ENCODE measurements around the gene WDR35. TPM values are rescaled to one million over a fixed set of nuclear protein-coding genes. Genes with fewer than 3 reads are reported as not detected.

WDR35 gene
- total RNA-seq, 1 donor from 2014 or later: 15.0 TPM

GRCh38 chr2:20033322-20033721 is 43.4 kb upstream of the WDR35 start:
- peaks cover 84% of the 10 kb centered on the region for H3K36me3 Mint-ChIP-seq
- H3K4me3 Mint-ChIP-seq: no peak overlapping the region
- no peak for TF ChIP-seq CTCF (conservative IDR thresholded peaks at IDR 0.05)
- peaks cover 4% of the 10 kb centered on the region for H3K9me3 Mint-ChIP-seq
- DNase-seq (ENCODE audit: extremely low spot score, unreplicated experiment): no peak
- no peaks in the 10 kb centered on the region for H3K27me3 Mint-ChIP-seq
- H3K4me1 Mint-ChIP-seq (ENCODE audit: unreplicated experiment): peaks cover 19% of the 10 kb centered on the region
- no peak overlapping the region for H3K27ac Mint-ChIP-seq

- TF ChIP-seq CTCF (conservative IDR thresholded peaks at IDR 0.05): no peak
- H3K9me3 Mint-ChIP-seq: peaks cover 4% of the 10 kb centered on the region
- no peak for DNase-seq (ENCODE audit: extremely low spot score, unreplicated experiment)
- peaks cover 66% of the 10 kb centered on the region for H3K36me3 Mint-ChIP-seq
- no peak overlapping the region for H3K4me3 Mint-ChIP-seq
- H3K27ac Mint-ChIP-seq: no peak overlapping the region
- H3K4me1 Mint-ChIP-seq (ENCODE audit: unreplicated experiment): peaks cover 2% of the 10 kb centered on the region
- no peaks in the 10 kb centered on the region for H3K27me3 Mint-ChIP-seq
Measured at GRCh38 chr2:20030224-20030623, 40.3 kb upstream of the WDR35 start.

GRCh38 chr2:20027705-20028434 is 38.0 kb upstream of the WDR35 start:
- Mint-ChIP-seq H3K9me3 (peaks cover 5% of the 10 kb centered on the region), H3K4me1 (ENCODE audit: unreplicated experiment) (no peaks in the 10 kb centered on the region), H3K36me3 (peaks cover 60% of the 10 kb centered on the region), H3K27me3 (no peaks in the 10 kb centered on the region), H3K4me3 (no peak overlapping the region), H3K27ac (no peak overlapping the region)
- DNase-seq (ENCODE audit: extremely low spot score, unreplicated experiment): no peak
- no peak for TF ChIP-seq CTCF (conservative IDR thresholded peaks at IDR 0.05)

GRCh38 chr2:20027260-20027677 is 37.4 kb upstream of the WDR35 start:
- TF ChIP-seq CTCF (conservative IDR thresholded peaks at IDR 0.05): no peak
- no peak overlapping the region for H3K4me3 Mint-ChIP-seq
- H3K9me3 Mint-ChIP-seq: peaks cover 9% of the 10 kb centered on the region
- H3K4me1 Mint-ChIP-seq (ENCODE audit: unreplicated experiment): no peaks in the 10 kb centered on the region
- no peak for DNase-seq (ENCODE audit: extremely low spot score, unreplicated experiment)
- H3K27me3 Mint-ChIP-seq: no peaks in the 10 kb centered on the region
- H3K36me3 Mint-ChIP-seq: peaks cover 54% of the 10 kb centered on the region
- H3K27ac Mint-ChIP-seq: no peak overlapping the region

GRCh38 chr2:20025065-20025786 is 35.3 kb upstream of the WDR35 start:
- Mint-ChIP-seq H3K9me3 (peaks cover 9% of the 10 kb centered on the region), H3K36me3 (peaks cover 40% of the 10 kb centered on the region)

More at GRCh38 chr2:20025065-20025786, 35.3 kb upstream of the WDR35 start:
- H3K4me3 Mint-ChIP-seq: no peak overlapping the region
- no peak for DNase-seq (ENCODE audit: extremely low spot score, unreplicated experiment)
- no peaks in the 10 kb centered on the region for H3K27me3 Mint-ChIP-seq
- no peaks in the 10 kb centered on the region for H3K4me1 Mint-ChIP-seq (ENCODE audit: unreplicated experiment)
- no peak overlapping the region for H3K27ac Mint-ChIP-seq
- TF ChIP-seq CTCF (conservative IDR thresholded peaks at IDR 0.05): no peak
